ENCODE results near the gene TENM4. TPM values are rescaled to one million over a fixed set of nuclear protein-coding genes. Genes with fewer than 3 reads are reported as not detected.

Gene TENM4
- total RNA-seq, 1 donor from 2014 or later = 43.2 TPM

- Mint-ChIP-seq H3K27ac (ENCODE audit: unreplicated experiment) (peak overlapping the region; percentile 40), H3K9me3 (no peaks in the 10 kb centered on the region)
- TF ChIP-seq CTCF (conservative IDR thresholded peaks at IDR 0.05) = no peak
Observed at GRCh38 chr11:79045018-79045799, 395.6 kb downstream of the TENM4 start.

GRCh38 chr11:79044201-79044600, 396.6 kb downstream of the TENM4 start:
- Mint-ChIP-seq H3K36me3 (ENCODE audit: low read depth) (no peaks in the 10 kb centered on the region), H3K9me3 (no peaks in the 10 kb centered on the region), H3K27ac (ENCODE audit: unreplicated experiment) (peak overlapping the region; percentile 59), H3K27me3 (ENCODE audit: low read depth) (no peaks in the 10 kb centered on the region), H3K4me1 (peaks cover 25% of the 10 kb centered on the region), H3K4me3 (no peak overlapping the region)
- DNase-seq (ENCODE audit: low read depth, low spot score) = no peak
- no peak for TF ChIP-seq CTCF (conservative IDR thresholded peaks at IDR 0.05)

More at GRCh38 chr11:79045018-79045799, 395.6 kb downstream of the TENM4 start:
- Mint-ChIP-seq H3K4me1 (peaks cover 25% of the 10 kb centered on the region), H3K36me3 (ENCODE audit: low read depth) (no peaks in the 10 kb centered on the region), H3K4me3 (no peak overlapping the region), H3K27me3 (ENCODE audit: low read depth) (no peaks in the 10 kb centered on the region)
- DNase-seq (ENCODE audit: low read depth, low spot score) = no peak

- H3K27ac Mint-ChIP-seq (ENCODE audit: unreplicated experiment) = no peak overlapping the region
- H3K4me3 Mint-ChIP-seq = no peak overlapping the region
- H3K36me3 Mint-ChIP-seq (ENCODE audit: low read depth) = no peaks in the 10 kb centered on the region
- H3K27me3 Mint-ChIP-seq (ENCODE audit: low read depth) = no peaks in the 10 kb centered on the region
- no peak for DNase-seq (ENCODE audit: low read depth, low spot score)
- H3K4me1 Mint-ChIP-seq = peaks cover 25% of the 10 kb centered on the region
- TF ChIP-seq CTCF (conservative IDR thresholded peaks at IDR 0.05) = no peak
- no peaks in the 10 kb centered on the region for H3K9me3 Mint-ChIP-seq
Observed at GRCh38 chr11:79043726-79044125, 397.1 kb downstream of the TENM4 start.

- Mint-ChIP-seq H3K9me3 (no peaks in the 10 kb centered on the region), H3K4me1 (peaks cover 25% of the 10 kb centered on the region), H3K4me3 (no peak overlapping the region), H3K36me3 (ENCODE audit: low read depth) (no peaks in the 10 kb centered on the region), H3K27me3 (ENCODE audit: low read depth) (no peaks in the 10 kb centered on the region), H3K27ac (ENCODE audit: unreplicated experiment) (peak overlapping the region; percentile 15)
- no peak for TF ChIP-seq CTCF (conservative IDR thresholded peaks at IDR 0.05)
- DNase-seq (ENCODE audit: low read depth, low spot score) = no peak
Observed at GRCh38 chr11:79042824-79043223, 398.0 kb downstream of the TENM4 start.

- no peak for TF ChIP-seq CTCF (conservative IDR thresholded peaks at IDR 0.05)
- Mint-ChIP-seq H3K27ac (ENCODE audit: unreplicated experiment) (no peak overlapping the region), H3K9me3 (no peaks in the 10 kb centered on the region), H3K27me3 (ENCODE audit: low read depth) (no peaks in the 10 kb centered on the region), H3K4me3 (no peak overlapping the region), H3K36me3 (ENCODE audit: low read depth) (no peaks in the 10 kb centered on the region), H3K4me1 (peaks cover 5% of the 10 kb centered on the region)
- no peak for DNase-seq (ENCODE audit: low read depth, low spot score)
Observed at GRCh38 chr11:79040348-79040747, 400.5 kb downstream of the TENM4 start.
